K562 (cell line): Measurements from ENCODE around the gene SNAI1. TPM values are rescaled to one million over a fixed set of nuclear protein-coding genes. Genes with fewer than 3 reads are reported as not detected.

Experiments used
- JUND ChIP-seq, 2 experiments: IDR thresholded peaks; 2 replicates in 1 of 2; 3 replicates in 1 of 2; pipeline ENCODE4 v1.6.1; 2011; ENCODE audit warnings: borderline replicate concordance in 2 of 2, low read depth in 2 of 2, low read length in 2 of 2, improper control_type of control experiment in 1 of 2, missing biosample characterization in 1 of 2, missing genetic modification characterization in 1 of 2, missing genetic modification reagents in 1 of 2
- KLF13 ChIP-seq: fragments of 450-650 bp; IDR thresholded peaks from 2 replicates; pipeline ENCODE4 v1.6.1; 2016; ENCODE audit warnings: missing genetic modification characterization, low read depth, mild to moderate bottlenecking, missing compliant biosample characterization, moderate library complexity, borderline replicate concordance
- MECOM ChIP-seq: fragments of 250-450 bp; sonication (Bioruptor Pico); IDR thresholded peaks from 2 replicates; pipeline ENCODE4 v1.8.0; 2022; ENCODE audit warnings: inconsistent platforms
- MED1 ChIP-seq: sonication (generic); formaldehyde crosslinking; IDR thresholded peaks from 2 replicates; pipeline ENCODE4 v1.8.1; 2023; ENCODE audit warnings: missing genetic modification reagents, borderline replicate concordance
- MXI1 ChIP-seq: IDR thresholded peaks from 2 replicates; pipeline ENCODE4 v1.6.1; 2011; ENCODE audit warnings: low read depth, mild to moderate bottlenecking, improper control_type of control experiment, low read length
- POLR2B ChIP-seq: fragments of 450-650 bp; IDR thresholded peaks from 2 replicates; pipeline ENCODE4 v1.6.1; 2018; ENCODE audit warnings: low read depth; ENCODE audit not compliant: partially characterized antibody
- POLR2H ChIP-seq: IDR thresholded peaks from 2 replicates; pipeline ENCODE4 v1.6.1; 2016; ENCODE audit warnings: missing genetic modification characterization, low read depth, mild to moderate bottlenecking, control low read depth, missing compliant biosample characterization, moderate library complexity
- RBM14 ChIP-seq: fragments of 200-400 bp; formaldehyde crosslinking; IDR thresholded peaks from 2 replicates; pipeline ENCODE4 v1.6.1; 2018; ENCODE audit warnings: low read depth, mild to moderate bottlenecking, low read length, moderate library complexity, borderline replicate concordance; ENCODE audit not compliant: insufficient read depth
- RBM15 ChIP-seq: fragments of 200-400 bp; formaldehyde crosslinking; IDR thresholded peaks from 2 replicates; pipeline ENCODE4 v1.6.1; 2018; ENCODE audit warnings: mild to moderate bottlenecking, low read length, moderate library complexity; ENCODE audit not compliant: insufficient read depth
- SLC30A9 ChIP-seq: fragments of 250-450 bp; sonication (Bioruptor Pico); IDR thresholded peaks from 2 replicates; pipeline ENCODE4 v1.8.0; 2022; ENCODE audit warnings: mild to moderate bottlenecking, moderate library complexity
- SRSF3 ChIP-seq: fragments of 200-400 bp; formaldehyde crosslinking; IDR thresholded peaks from 2 replicates; pipeline ENCODE4 v1.6.1; 2016; ENCODE audit warnings: mild to moderate bottlenecking, low read length, moderate library complexity; ENCODE audit not compliant: insufficient read depth
- THAP12 ChIP-seq: fragments of 250-450 bp; sonication (Bioruptor Pico); IDR thresholded peaks from 2 replicates; pipeline ENCODE4 v1.9.0; 2021; ENCODE audit warnings: mild to moderate bottlenecking, inconsistent platforms
- ZBTB33 ChIP-seq: sonication (generic); formaldehyde crosslinking; IDR thresholded peaks from 2 replicates; pipeline ENCODE4 v1.8.1; 2023; ENCODE audit warnings: mild to moderate bottlenecking, missing genetic modification reagents
- polyA plus RNA-seq, 8 experiments: library from polyadenylated mRNA; depleted of rRNA in 4 of 8; stranded (reverse) in 5 of 8; unstranded in 3 of 8; fragments of >200 nt; fragmentation: Nextera tagmentation in 2 of 8; fragmentation: Illumina TruSeq in 1 of 8; extraction: Ambion mirVana in 2 of 8; extraction: Trizol in 1 of 8; gene quantifications; 2 replicates each; pipeline versions ENCODE4 v1.2.1 to v1.2.3, GENCODE V29; 2011 to 2014; ENCODE audit warnings: inconsistent platforms in 1 of 8, missing spikeins in 1 of 8
- total RNA-seq, 7 experiments: library from RNA; depleted of rRNA in 6 of 7; stranded (reverse); fragments of >200 nt in 6 of 7; fragmentation: Illumina TruSeq in 2 of 7; extraction: Trizol in 2 of 7; gene quantifications; 2 replicates each; pipeline versions ENCODE4 v1.2.1 to v1.2.3, GENCODE V29; 2011 to 2021; ENCODE audit warnings: low replicate concordance in 1 of 7
- TF ChIP-seq, protein P1 (sequence below): fragments of 200-800 bp; sonication (Bioruptor generic); IDR thresholded peaks from 2 replicates; pipeline ENCODE4 v1.6.1; 2017; ENCODE audit warnings: missing genetic modification characterization, missing compliant biosample characterization
- TF ChIP-seq, protein P2 (sequence below): IDR thresholded peaks from 3 replicates; pipeline ENCODE4 v1.6.1; 2011; ENCODE audit warnings: borderline replicate concordance, mild to moderate bottlenecking, moderate library complexity; ENCODE audit not compliant: insufficient read length; ENCODE audit errors: extremely low read depth

SNAI1 gene
- total and polyA plus RNA-seq, 9 of the 15 experiments (the other 6 are each of a cell fraction or from before 2014, with no cell fraction given), result 0.32 to 11.6 (median 2.0) TPM

GRCh38 chr20:49936153-49937026 lies 46.4 kb upstream of the SNAI1 start, which contains the start of gene RNF114 (continued):
- no peak for TF ChIP-seq KLF13 (tag)
- no peak for TF ChIP-seq SLC30A9 (CRISPR knock-in tag)
- 0 out of 2 replicates have a peak, but pooled peaks have one; percentile 28 for TF ChIP-seq SRSF3
- peak; percentile 19; the same call in 1 of the 2 replicates for TF ChIP-seq ZBTB33 (CRISPR knock-in tag)
- TF ChIP-seq RBM14, result 0 out of 2 replicates have a peak, but pooled peaks have one; percentile 84
- TF ChIP-seq THAP12, result peak; percentile 75; the same call in 1 of the 2 replicates
- TF ChIP-seq MED1 (CRISPR knock-in tag), result no peak
- 0 out of 2 replicates have a peak, but pooled peaks have one; percentile 17 for TF ChIP-seq MXI1
- 0 out of 2 replicates have a peak, but pooled peaks have one; percentile 14 for TF ChIP-seq MECOM (CRISPR knock-in tag)
- TF ChIP-seq, protein P1, sequence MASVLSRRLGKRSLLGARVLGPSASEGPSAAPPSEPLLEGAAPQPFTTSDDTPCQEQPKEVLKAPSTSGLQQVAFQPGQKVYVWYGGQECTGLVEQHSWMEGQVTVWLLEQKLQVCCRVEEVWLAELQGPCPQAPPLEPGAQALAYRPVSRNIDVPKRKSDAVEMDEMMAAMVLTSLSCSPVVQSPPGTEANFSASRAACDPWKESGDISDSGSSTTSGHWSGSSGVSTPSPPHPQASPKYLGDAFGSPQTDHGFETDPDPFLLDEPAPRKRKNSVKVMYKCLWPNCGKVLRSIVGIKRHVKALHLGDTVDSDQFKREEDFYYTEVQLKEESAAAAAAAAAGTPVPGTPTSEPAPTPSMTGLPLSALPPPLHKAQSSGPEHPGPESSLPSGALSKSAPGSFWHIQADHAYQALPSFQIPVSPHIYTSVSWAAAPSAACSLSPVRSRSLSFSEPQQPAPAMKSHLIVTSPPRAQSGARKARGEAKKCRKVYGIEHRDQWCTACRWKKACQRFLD (CRISPR knock-in tag), result 0 out of 2 replicates have a peak, but pooled peaks have one; percentile 17
- TF ChIP-seq, protein P2, sequence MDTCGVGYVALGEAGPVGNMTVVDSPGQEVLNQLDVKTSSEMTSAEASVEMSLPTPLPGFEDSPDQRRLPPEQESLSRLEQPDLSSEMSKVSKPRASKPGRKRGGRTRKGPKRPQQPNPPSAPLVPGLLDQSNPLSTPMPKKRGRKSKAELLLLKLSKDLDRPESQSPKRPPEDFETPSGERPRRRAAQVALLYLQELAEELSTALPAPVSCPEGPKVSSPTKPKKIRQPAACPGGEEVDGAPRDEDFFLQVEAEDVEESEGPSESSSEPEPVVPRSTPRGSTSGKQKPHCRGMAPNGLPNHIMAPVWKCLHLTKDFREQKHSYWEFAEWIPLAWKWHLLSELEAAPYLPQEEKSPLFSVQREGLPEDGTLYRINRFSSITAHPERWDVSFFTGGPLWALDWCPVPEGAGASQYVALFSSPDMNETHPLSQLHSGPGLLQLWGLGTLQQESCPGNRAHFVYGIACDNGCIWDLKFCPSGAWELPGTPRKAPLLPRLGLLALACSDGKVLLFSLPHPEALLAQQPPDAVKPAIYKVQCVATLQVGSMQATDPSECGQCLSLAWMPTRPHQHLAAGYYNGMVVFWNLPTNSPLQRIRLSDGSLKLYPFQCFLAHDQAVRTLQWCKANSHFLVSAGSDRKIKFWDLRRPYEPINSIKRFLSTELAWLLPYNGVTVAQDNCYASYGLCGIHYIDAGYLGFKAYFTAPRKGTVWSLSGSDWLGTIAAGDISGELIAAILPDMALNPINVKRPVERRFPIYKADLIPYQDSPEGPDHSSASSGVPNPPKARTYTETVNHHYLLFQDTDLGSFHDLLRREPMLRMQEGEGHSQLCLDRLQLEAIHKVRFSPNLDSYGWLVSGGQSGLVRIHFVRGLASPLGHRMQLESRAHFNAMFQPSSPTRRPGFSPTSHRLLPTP, result peak; percentile 54
- peak; percentile 60; the same call in 1 of the 2 replicates for TF ChIP-seq RBM15
- TF ChIP-seq POLR2B, result peak; percentile 86
- peak; percentile 68 for TF ChIP-seq JUND (IDR thresholded peaks at IDR 0.05; ENCODE audit: borderline replicate concordance, low read depth, low read length)
- TF ChIP-seq JUND (tag; IDR thresholded peaks at IDR 0.05; ENCODE audit: borderline replicate concordance, low read depth, low read length), result no peak; the same call in 2 of the 3 replicates
- TF ChIP-seq POLR2H (tag), result peak; percentile 76
